GM18870 (cell line): ENCODE results near the gene HOXB1.
"Not testable (repeated sequence)": the region's sequence is repeated elsewhere in the genome, so short reads cannot be mapped to it uniquely, and the experiment has no call there.

ENCODE experiments used
- ATAC-seq: cut with Tn5 transposase; IDR thresholded peaks from one replicate; pipeline ENCODE4 v1.9.1; 2021; ENCODE audit warnings: moderate library complexity; ENCODE audit not compliant: unreplicated experiment

HOXB1 gene

GRCh38 chr17:48544349-48545021 is 13.7 kb upstream of the HOXB1 start:
- no peak for ATAC-seq

DNA sequence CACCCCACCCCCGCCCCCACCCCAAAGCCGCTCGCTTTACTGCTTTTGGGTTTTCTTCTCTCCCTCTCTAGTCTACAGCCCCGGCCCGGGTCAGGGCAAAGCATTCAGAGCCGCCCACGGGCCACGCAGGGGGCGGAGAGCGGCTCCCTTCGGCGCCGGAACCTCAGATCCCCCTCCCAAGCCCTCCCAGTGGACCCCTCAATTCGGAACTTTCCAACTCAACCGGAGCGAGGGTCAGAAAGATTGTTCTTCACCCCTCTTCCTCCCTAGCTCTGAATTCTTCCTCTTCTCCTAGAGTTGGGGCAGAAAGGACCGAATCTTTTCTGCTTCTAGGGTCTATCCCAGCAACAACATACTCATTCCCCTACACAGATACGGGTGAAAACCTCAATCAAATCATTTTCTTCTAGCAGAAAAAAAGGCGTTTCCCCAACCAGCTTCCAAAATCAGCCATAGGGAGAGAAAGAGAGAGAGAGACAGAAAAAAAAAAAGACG is 13.1 kb upstream of the HOXB1 start:
- ATAC-seq: no peak

DNA sequence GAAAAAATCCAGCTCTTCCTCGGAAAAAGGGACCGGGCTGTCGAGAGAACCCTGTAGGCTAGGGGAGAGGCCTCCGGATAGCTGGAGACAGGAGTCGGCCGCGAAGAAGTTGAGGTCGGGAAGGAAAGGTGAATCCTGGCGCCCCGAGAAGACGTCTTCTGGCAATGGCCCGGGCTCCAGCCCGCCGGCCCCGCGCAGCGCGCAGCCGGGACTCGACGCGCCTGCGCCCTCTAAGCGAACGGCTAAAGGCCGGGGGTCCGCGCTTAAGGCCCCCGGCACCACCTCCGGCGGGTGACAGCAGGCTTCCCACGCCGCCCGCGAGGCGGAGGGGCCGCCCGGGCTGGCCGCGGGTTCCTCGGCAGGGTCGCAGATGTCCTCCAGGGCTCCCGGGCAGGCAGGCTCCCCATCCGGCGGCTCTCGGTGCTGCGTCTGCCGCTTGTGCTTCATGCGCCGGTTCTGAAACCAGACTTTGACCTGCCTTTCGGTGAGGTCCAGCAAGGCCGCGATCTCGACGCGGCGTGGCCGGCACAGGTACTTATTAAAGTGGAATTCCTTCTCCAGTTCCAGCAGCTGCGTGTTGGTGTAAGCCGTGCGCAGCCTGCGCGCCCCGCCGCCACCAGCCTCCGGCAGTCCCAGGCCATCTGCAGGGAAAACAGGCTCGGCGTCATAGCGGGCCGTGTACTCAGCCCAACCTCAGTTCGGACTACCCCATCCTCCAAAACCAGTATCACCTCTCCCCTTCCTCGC is 12.5 kb upstream of the HOXB1 start:
- ATAC-seq: no peak

GRCh38 chr17:48542698-48543106 is 11.9 kb upstream of the HOXB1 start:
- ATAC-seq: no peak

DNA sequence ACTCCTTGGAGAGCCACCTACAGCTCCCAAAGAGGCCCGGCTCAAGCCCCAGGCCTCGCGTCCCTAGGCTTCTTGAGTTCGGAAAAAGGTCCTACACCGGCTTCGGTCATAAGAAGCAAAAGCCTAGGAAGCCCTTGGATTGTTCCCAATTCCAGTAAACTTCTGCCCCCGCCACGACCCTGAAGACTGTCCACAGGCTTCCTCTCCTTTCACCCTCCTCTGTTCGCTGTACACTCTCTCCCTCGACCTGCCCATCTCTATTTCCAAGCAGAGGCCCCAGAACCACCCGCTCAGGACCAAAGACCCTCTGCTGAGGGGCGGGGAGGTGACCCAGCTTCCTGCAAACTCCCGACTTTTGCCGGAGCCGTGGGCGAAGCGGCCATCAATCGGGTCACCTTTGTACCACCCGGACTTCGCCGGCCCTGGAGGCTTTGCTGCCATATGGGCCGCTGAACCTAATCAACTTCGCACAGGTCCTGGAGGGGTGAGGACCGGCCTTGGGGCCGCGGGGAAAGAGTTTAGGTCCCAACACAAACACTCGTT is 11.4 kb upstream of the HOXB1 start:
- no peak for ATAC-seq

GRCh38 chr17:48541577-48542113 is 10.8 kb upstream of the HOXB1 start:
- no peak for ATAC-seq

GRCh38 chr17:48541036-48541576 is 10.3 kb upstream of the HOXB1 start:
- no peak for ATAC-seq

- ATAC-seq: no peak
Observed at GRCh38 chr17:48540213-48540612, 9.4 kb upstream of the HOXB1 start.

GRCh38 chr17:48539177-48539576 is 8.4 kb upstream of the HOXB1 start:
- no peak for ATAC-seq

- ATAC-seq: no peak
Observed at GRCh38 chr17:48537316-48537715, 6.5 kb upstream of the HOXB1 start.

- not testable (repeated sequence) for ATAC-seq
Observed at GRCh38 chr17:48535793-48536559, 5.2 kb upstream of the HOXB1 start.

- no peak for ATAC-seq
Observed at GRCh38 chr17:48532261-48532660, 1.4 kb upstream of the HOXB1 start.

DNA sequence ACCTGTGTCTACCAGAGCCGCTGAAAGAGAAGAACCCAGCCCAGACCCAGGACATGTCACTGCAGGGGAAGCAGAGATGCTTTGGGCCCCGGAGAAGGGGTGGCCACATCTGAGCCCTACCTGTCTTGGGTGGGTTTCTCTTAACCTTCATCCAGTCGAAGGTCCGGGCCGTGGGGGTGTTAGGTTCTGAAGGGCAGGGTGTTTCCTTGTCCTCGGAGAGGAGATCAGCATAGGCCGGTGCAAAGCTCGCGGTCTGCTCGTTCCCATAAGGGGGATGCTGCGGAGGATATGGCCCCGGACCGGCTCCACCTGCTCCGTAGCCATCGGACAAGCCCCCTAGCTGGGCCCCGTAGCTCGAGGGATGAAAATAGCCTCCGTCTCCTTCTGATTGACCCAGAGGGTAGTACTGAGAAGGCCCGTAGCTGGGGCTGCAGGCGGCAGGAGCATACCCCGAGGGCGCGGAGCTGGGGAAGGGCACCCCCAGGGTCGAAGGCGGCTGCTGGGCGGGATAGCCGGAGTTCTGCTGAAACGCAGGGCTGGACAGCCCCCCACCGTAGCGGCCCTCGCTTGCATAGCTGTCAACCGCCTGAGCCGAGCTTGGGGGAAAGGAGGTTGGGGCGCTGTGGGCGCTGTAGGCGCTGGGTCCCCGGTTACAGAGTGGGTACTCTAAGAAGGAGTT is 464 bp downstream of the HOXB1 start:
- no peak for ATAC-seq

DNA sequence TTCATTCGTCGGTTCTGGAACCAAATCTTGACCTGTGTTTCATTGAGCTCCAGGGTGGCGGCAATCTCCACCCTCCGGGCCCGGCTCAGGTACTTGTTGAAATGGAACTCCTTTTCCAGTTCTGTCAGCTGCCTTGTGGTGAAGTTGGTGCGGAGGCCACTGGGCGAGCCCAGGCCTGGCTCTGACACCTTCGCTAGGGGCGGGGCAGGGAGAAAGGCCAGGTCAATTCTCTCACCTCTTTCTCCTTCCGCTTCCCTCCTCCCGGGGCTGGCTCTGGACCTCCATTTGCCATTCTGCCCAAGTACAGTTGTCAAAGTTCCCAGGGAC is 1.2 kb downstream of the HOXB1 start:
- no peak for ATAC-seq

GRCh38 chr17:48528936-48529682 is 1.7 kb downstream of the HOXB1 start:
- ATAC-seq: no peak

DNA sequence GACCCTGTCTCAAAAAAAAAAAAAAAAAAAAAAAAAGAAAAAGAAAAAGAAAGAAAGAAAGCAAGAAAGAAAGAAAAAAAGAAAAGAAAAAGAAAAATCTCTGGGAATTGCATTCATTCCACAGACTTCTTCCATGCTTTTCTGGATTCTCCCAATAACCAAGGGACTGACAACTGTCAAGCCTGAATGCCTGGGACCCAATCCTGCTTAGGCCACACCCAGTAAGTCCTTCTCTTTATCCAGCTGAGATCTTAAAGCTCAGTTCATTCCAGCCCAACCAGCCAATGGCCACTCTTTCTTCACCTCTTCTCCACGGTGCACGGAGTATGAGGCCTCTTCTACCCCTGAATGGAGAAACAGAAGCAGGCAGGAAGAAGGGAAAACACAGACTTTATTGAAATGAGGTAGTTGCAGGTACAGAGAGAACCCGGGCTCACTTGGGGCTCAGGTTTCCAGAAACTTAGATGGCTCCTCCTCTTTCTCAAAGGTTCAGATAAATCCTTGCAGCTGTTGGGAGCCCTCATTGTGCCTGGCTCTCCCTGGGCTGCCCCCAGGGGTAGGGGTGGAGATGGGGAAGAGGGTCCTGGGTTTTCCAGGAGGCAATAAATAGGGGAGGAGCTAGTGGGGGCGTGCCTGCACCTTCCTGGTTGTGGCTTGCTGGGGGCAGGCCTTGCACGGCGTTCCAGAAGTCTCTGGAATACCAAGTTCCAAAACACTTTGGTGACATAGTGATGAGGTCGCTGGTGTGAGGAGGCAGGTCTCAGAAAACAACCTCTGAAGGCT is 2.5 kb downstream of the HOXB1 start:
- no peak for ATAC-seq

- ATAC-seq: no peak
Observed at GRCh38 chr17:48527547-48527932, 3.3 kb downstream of the HOXB1 start.

DNA sequence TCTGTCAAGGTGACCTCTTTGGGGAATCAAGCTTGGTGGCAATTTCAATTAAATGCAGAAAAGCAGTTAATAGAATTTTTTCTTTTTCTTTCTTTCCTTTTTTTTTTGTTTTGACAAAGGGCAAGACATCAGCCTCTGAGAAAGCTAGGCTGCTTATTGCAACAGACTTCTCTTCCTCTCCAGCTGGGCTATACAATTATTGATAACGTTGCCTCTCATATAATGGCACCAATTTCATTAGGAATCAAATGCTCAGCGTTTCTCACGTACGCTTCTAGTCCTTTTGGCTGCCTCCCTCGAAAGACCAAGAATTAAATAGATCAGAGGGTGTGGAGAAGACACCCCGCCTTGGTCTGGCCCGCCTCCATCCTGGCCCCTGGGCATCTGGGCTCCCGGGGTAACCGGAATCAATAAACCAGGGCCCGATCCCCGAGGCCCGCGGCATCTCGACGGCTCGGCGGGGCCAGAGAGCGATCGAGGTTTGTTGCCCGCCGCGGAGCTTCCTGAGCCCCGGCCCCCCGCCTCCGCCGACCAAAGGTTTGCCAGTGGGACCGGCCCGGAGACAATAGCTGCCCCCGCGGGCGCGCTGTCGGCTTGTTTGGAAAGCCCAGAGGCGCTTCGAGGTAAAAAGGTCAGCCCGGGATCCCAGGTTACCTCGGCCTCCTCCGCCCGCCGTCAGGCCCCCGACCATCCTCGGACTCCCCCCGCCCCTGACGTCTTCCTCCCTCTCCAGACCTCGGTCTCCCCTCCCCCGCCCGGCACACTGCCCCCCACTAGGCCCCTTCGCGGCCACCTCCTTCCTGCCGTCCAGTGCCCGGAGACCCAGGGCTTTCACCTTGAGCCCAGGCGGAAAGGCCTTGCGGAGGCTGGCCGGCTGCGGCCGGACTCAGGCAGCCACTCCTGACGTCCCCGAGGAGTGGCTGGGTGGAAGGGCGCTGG is 3.9 kb downstream of the HOXB1 start:
- ATAC-seq: no peak
